WTC11 (cell line): ENCODE data around the gene PGK2. TPM values are rescaled to one million over a fixed set of nuclear protein-coding genes. Genes with fewer than 3 reads are reported as not detected.

Source experiments
- ATAC-seq: fragments of 200-7000 bp; cut with Tn5 transposase; 2 replicates; pipeline ENCODE4 v1.10.0; 2021; ENCODE audit warnings: mild to moderate bottlenecking, moderate library complexity
- CTCF ChIA-PET: fragments of 300-600 bp; sonication (Branson Sonifier 250); formaldehyde crosslinking; loops from one replicate; lab custom pipeline; 2021; ENCODE audit warnings: antibody characterized with exemption; lab: Charles Lee
- POLR2A ChIA-PET: fragments of 350-600 bp; sonication (Branson Sonifier 250); formaldehyde crosslinking; loops from one replicate; lab custom pipeline; 2021; ENCODE audit warnings: antibody characterized with exemption; lab: Charles Lee
- DNase-seq: peaks from one replicate; pipeline ENCODE4 v3.0.0; 2021; ENCODE audit warnings: low spot score
- H3K27ac Mint-ChIP-seq: 2 replicates; pipeline ENCODE4 v1.8.0; 2021; ENCODE audit warnings: mixed read lengths
- H3K27me3 Mint-ChIP-seq: 2 replicates; pipeline ENCODE4 v1.8.0; 2021; ENCODE audit warnings: low read depth, mild to moderate bottlenecking, moderate library complexity, mixed read lengths
- H3K36me3 Mint-ChIP-seq: 2 replicates; pipeline ENCODE4 v1.8.0; 2021; ENCODE audit warnings: mixed read lengths
- H3K4me1 Mint-ChIP-seq: 2 replicates; pipeline ENCODE4 v1.8.0; 2022; ENCODE audit warnings: mixed read lengths
- H3K4me3 Mint-ChIP-seq: 2 replicates; pipeline ENCODE4 v1.8.0; 2021; ENCODE audit warnings: mild to moderate bottlenecking, moderate library complexity, mixed read lengths
- H3K9me3 Mint-ChIP-seq: 2 replicates; pipeline ENCODE4 v1.8.0; 2021; ENCODE audit warnings: mixed read lengths
- AR ChIP-seq: fragments of 250-450 bp; sonication (Bioruptor Pico); IDR thresholded peaks from 2 replicates; pipeline ENCODE4 v1.9.0; 2021; ENCODE audit warnings: mild to moderate bottlenecking
- ATF6 ChIP-seq: sonication (generic); formaldehyde crosslinking; IDR thresholded peaks from 2 replicates; pipeline ENCODE4 v1.8.1; 2023; ENCODE audit warnings: mild to moderate bottlenecking, missing genetic modification reagents
- CREB1 ChIP-seq: sonication (generic); formaldehyde crosslinking; IDR thresholded peaks from 2 replicates; pipeline ENCODE4 v1.8.0; 2023; ENCODE audit warnings: mild to moderate bottlenecking, missing genetic modification reagents
- E2F4 ChIP-seq: sonication (generic); formaldehyde crosslinking; IDR thresholded peaks from 2 replicates; pipeline ENCODE4 v1.8.1; 2022; ENCODE audit warnings: low read depth, mild to moderate bottlenecking, moderate library complexity, missing genetic modification reagents, borderline replicate concordance
- ELF4 ChIP-seq: sonication (generic); formaldehyde crosslinking; IDR thresholded peaks from 2 replicates; pipeline ENCODE4 v1.8.1; 2022; ENCODE audit warnings: low read depth, mild to moderate bottlenecking, moderate library complexity, missing genetic modification reagents
- EMX1 ChIP-seq: fragments of 250-450 bp; sonication (Bioruptor Pico); IDR thresholded peaks from 2 replicates; pipeline ENCODE4 v1.8.0; 2021; ENCODE audit warnings: mild to moderate bottlenecking
- FOXP4 ChIP-seq: sonication (generic); formaldehyde crosslinking; IDR thresholded peaks from 2 replicates; pipeline ENCODE4 v1.8.0; 2022; ENCODE audit warnings: mild to moderate bottlenecking, missing genetic modification reagents
- HMGXB4 ChIP-seq: sonication (generic); formaldehyde crosslinking; IDR thresholded peaks from 2 replicates; pipeline ENCODE4 v1.8.1; 2023; ENCODE audit warnings: mild to moderate bottlenecking, moderate library complexity, missing genetic modification reagents
- IRF1 ChIP-seq: sonication (generic); formaldehyde crosslinking; IDR thresholded peaks from 2 replicates; pipeline ENCODE4 v1.8.0; 2023; ENCODE audit warnings: missing genetic modification reagents
- MXD4 ChIP-seq: fragments of 250-450 bp; sonication (Bioruptor Pico); IDR thresholded peaks from 2 replicates; pipeline ENCODE4 v1.8.0; 2021; ENCODE audit warnings: mild to moderate bottlenecking, moderate library complexity, borderline replicate concordance
- NFYB ChIP-seq: sonication (generic); formaldehyde crosslinking; conservative IDR thresholded peaks from 2 replicates; pipeline ENCODE4 v1.8.0; 2022; ENCODE audit warnings: low read depth, missing genetic modification reagents
- SP1 ChIP-seq: sonication (generic); formaldehyde crosslinking; conservative IDR thresholded peaks from 2 replicates; pipeline ENCODE4 v1.8.1; 2022; ENCODE audit warnings: missing genetic modification reagents
- TCF7 ChIP-seq: sonication (generic); formaldehyde crosslinking; IDR thresholded peaks from 2 replicates; pipeline ENCODE4 v1.8.0; 2022; ENCODE audit warnings: mild to moderate bottlenecking, low read depth, missing genetic modification reagents, moderate library complexity
- TEAD1 ChIP-seq: sonication (generic); formaldehyde crosslinking; IDR thresholded peaks from 2 replicates; pipeline ENCODE4 v1.8.0; 2022; ENCODE audit warnings: mild to moderate bottlenecking, missing genetic modification reagents
- TP53 ChIP-seq: sonication (generic); formaldehyde crosslinking; IDR thresholded peaks from 2 replicates; pipeline ENCODE4 v1.8.1; 2023; ENCODE audit warnings: mild to moderate bottlenecking, missing genetic modification reagents
- ZMAT4 ChIP-seq: fragments of 250-450 bp; sonication (Bioruptor Pico); IDR thresholded peaks from 2 replicates; pipeline ENCODE4 v1.9.0; 2021; ENCODE audit warnings: mild to moderate bottlenecking
- ZNF232 ChIP-seq: sonication (generic); formaldehyde crosslinking; IDR thresholded peaks from 2 replicates; pipeline ENCODE4 v1.8.0; 2022; ENCODE audit warnings: mild to moderate bottlenecking, missing genetic modification reagents
- ZNF263 ChIP-seq: sonication (generic); formaldehyde crosslinking; IDR thresholded peaks from 2 replicates; pipeline ENCODE4 v1.8.1; 2022; ENCODE audit warnings: low read depth, mild to moderate bottlenecking, moderate library complexity, missing genetic modification reagents
- ZNF416 ChIP-seq: fragments of 250-450 bp; sonication (Bioruptor Pico); IDR thresholded peaks from 2 replicates; pipeline ENCODE4 v1.9.0; 2021; ENCODE audit warnings: mild to moderate bottlenecking, inconsistent platforms
- ZSCAN18 ChIP-seq: fragments of 250-450 bp; sonication (Bioruptor Pico); IDR thresholded peaks from 2 replicates; pipeline ENCODE4 v2.1.2; 2022; ENCODE audit warnings: mild to moderate bottlenecking, moderate library complexity
- total RNA-seq: library from RNA; stranded (reverse); gene quantifications from 3 replicates; pipeline ENCODE4 v1.2.3, GENCODE V29; 2021

PGK2 gene
- total RNA-seq, 1 experiment from 2014 or later, result not detected

GRCh38 chr6:49764571-49765236, 22.4 kb downstream of the PGK2 start:
- ChIA-PET POLR2A (no interaction called here), CTCF (no interaction called here)
- no peaks in the 10 kb centered on the region for H3K4me1 Mint-ChIP-seq

GRCh38 chr6:49744259-49744658, 42.8 kb downstream of the PGK2 start, which contains the start of gene CRISP3:
CRISP3 (minus strand) TSS chr6:49744388; CDS start chr6:49744367, 21 bp downstream.
- ChIA-PET CTCF (no interaction called here), POLR2A (no interaction called here)
- ATAC-seq (no peak), DNase-seq (no peak)
- Mint-ChIP-seq H3K27me3 (no peaks in the 10 kb centered on the region), H3K9me3 (no peaks in the 10 kb centered on the region), H3K27ac (no peak within 1 kb of the TSS), H3K4me1 (no peaks in the 10 kb centered on the region), H3K4me3 (no peak within 1 kb of the TSS), H3K36me3 (no peaks in the 10 kb centered on the region)
- no peak for TF ChIP-seq ATF6 (CRISPR knock-in tag)
- TF ChIP-seq TCF7 (CRISPR knock-in tag), result no peak
- no peak for TF ChIP-seq E2F4
- no peak for TF ChIP-seq ZNF416
- TF ChIP-seq EMX1, result no peak
- TF ChIP-seq ZMAT4 (CRISPR knock-in tag), result no peak
- no peak for TF ChIP-seq TP53
- TF ChIP-seq ZNF232 (CRISPR knock-in tag), result no peak
- TF ChIP-seq ZNF263 (CRISPR knock-in tag), result no peak
- TF ChIP-seq ELF4 (CRISPR knock-in tag), result no peak
- TF ChIP-seq ZSCAN18 (CRISPR knock-in tag), result no peak
- TF ChIP-seq SP1 (CRISPR knock-in tag), result no peak
- TF ChIP-seq AR, result no peak
- TF ChIP-seq MXD4 (CRISPR knock-in tag), result no peak
- no peak for TF ChIP-seq NFYB (CRISPR knock-in tag)
- no peak for TF ChIP-seq FOXP4
- no peak for TF ChIP-seq CREB1 (CRISPR knock-in tag)

More at GRCh38 chr6:49764571-49765236, 22.4 kb downstream of the PGK2 start:
- peaks cover 9% of the 10 kb centered on the region; the same call in 1 of the 2 replicates for H3K9me3 Mint-ChIP-seq
- no peak overlapping the region for H3K4me3 Mint-ChIP-seq
- ATAC-seq (no peak), DNase-seq (no peak)
- H3K27me3 Mint-ChIP-seq, result no peaks in the 10 kb centered on the region; the same call in 1 of the 2 replicates
- no peak overlapping the region for H3K27ac Mint-ChIP-seq
- TF ChIP-seq TEAD1 (CRISPR knock-in tag) (no peak), IRF1 (CRISPR knock-in tag) (no peak), TCF7 (CRISPR knock-in tag) (no peak), ZNF232 (CRISPR knock-in tag) (no peak), HMGXB4 (no peak)
- no peaks in the 10 kb centered on the region for H3K36me3 Mint-ChIP-seq
